Osteocyte (in vitro differentiated cells): ENCODE results near the gene BBS2. TPM values are rescaled to one million over a fixed set of nuclear protein-coding genes. Genes with fewer than 3 reads are reported as not detected.

Experiments
- DNase-seq: peaks from one replicate; pipeline ENCODE4 v3.0.0; 2021; ENCODE audit warnings: mixed read lengths; ENCODE audit not compliant: unreplicated experiment; ENCODE audit errors: extremely low spot score
- H3K27ac Mint-ChIP-seq: one replicate; pipeline ENCODE4 v1.8.0; 2021; ENCODE audit warnings: mild to moderate bottlenecking, mixed read lengths; ENCODE audit not compliant: unreplicated experiment
- H3K27me3 Mint-ChIP-seq: one replicate; pipeline ENCODE4 v1.8.0; 2021; ENCODE audit warnings: mixed read lengths; ENCODE audit not compliant: unreplicated experiment
- H3K36me3 Mint-ChIP-seq: one replicate; pipeline ENCODE4 v1.8.0; 2021; ENCODE audit warnings: mixed read lengths; ENCODE audit not compliant: unreplicated experiment
- H3K4me1 Mint-ChIP-seq: one replicate; pipeline ENCODE4 v1.8.0; 2021; ENCODE audit warnings: mixed read lengths; ENCODE audit not compliant: unreplicated experiment
- H3K4me3 Mint-ChIP-seq: one replicate; pipeline ENCODE4 v1.8.0; 2021; ENCODE audit warnings: mild to moderate bottlenecking, moderate library complexity, mixed read lengths; ENCODE audit not compliant: unreplicated experiment
- H3K9me3 Mint-ChIP-seq: one replicate; pipeline ENCODE4 v1.8.0; 2021; ENCODE audit warnings: mixed read lengths; ENCODE audit not compliant: unreplicated experiment
- total RNA-seq: library from RNA; stranded (reverse); gene quantifications from 2 replicates; pipeline ENCODE4 v1.2.1, GENCODE V29; 2021
- TF ChIP-seq, protein P1 (sequence below): fragments of 200-600 bp; sonication (generic); IDR thresholded peaks from 2 replicates; pipeline ENCODE4 v1.5.0; 2021; ENCODE audit warnings: antibody characterized with exemption, mild to moderate bottlenecking, moderate library complexity

BBS2 gene
- total RNA-seq, 1 donor from 2014 or later, result 58.7 TPM

DNA sequence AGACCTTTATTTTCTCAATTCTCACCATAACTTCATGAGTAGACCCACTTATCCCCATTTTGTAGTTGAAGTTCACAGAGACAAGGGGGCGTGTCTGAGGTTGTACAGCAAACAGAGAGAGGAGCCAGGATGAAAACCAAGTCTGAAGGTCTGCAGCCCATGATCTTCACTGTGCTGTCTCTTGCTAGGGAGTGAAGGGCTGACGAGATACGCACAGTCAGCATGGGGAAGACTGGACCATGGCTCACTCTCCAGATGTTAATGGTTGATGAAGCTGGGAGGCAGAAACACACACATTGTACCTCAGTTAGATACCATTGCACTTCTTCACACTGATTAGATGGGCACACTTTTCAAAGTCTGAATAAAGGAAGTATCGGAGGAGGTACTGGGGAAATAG, 39.3 kb upstream of the BBS2 start:
- Mint-ChIP-seq H3K36me3 (no peaks in the 10 kb centered on the region), H3K9me3 (no peaks in the 10 kb centered on the region), H3K4me1 (peaks cover 5% of the 10 kb centered on the region), H3K27ac (no peak overlapping the region), H3K4me3 (no peak overlapping the region), H3K27me3 (peaks cover 12% of the 10 kb centered on the region)
- TF ChIP-seq, protein P1, sequence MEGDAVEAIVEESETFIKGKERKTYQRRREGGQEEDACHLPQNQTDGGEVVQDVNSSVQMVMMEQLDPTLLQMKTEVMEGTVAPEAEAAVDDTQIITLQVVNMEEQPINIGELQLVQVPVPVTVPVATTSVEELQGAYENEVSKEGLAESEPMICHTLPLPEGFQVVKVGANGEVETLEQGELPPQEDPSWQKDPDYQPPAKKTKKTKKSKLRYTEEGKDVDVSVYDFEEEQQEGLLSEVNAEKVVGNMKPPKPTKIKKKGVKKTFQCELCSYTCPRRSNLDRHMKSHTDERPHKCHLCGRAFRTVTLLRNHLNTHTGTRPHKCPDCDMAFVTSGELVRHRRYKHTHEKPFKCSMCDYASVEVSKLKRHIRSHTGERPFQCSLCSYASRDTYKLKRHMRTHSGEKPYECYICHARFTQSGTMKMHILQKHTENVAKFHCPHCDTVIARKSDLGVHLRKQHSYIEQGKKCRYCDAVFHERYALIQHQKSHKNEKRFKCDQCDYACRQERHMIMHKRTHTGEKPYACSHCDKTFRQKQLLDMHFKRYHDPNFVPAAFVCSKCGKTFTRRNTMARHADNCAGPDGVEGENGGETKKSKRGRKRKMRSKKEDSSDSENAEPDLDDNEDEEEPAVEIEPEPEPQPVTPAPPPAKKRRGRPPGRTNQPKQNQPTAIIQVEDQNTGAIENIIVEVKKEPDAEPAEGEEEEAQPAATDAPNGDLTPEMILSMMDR, result no peak
- no peak for DNase-seq

DNA sequence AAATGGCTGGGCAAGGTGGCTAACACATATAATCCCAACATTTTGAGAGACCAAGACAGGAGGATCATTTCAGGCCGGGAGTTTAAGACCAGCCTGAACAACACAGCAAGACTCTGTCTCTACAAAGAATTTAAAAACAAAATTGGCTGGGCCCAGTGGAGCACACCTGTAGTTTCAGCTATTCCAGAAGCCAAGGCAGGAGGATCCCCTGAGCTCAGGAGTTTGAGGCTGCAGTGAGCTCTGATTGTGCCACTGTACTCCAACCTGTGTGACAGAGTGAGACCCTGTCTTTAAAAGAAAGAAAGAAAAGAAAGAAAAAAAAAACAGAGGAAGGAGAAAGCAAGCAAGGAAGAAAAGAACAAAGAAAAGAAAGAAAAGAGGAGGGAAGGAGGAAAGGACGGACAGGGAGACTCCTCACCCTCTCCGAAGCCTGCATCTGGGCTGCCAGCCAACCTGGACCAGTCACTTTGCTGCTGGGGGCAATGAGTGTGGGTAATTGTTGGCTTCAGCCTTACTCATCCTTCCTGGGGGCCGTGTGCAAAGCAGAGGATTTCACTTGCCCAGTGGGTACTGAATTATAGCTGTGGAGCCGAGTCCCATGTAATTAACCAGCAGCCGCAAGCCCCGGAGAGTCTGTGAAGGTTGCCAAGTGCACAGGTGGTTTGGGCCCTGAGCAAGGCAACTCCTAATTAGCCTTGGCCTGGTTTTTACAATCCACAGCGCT, 38.4 kb upstream of the BBS2 start:
- Mint-ChIP-seq H3K36me3 (no peaks in the 10 kb centered on the region), H3K27me3 (peaks cover 14% of the 10 kb centered on the region), H3K4me1 (peaks cover 5% of the 10 kb centered on the region), H3K27ac (no peak overlapping the region), H3K4me3 (no peak overlapping the region), H3K9me3 (no peaks in the 10 kb centered on the region)
- TF ChIP-seq, protein P1, result no peak
- DNase-seq, result no peak

DNA sequence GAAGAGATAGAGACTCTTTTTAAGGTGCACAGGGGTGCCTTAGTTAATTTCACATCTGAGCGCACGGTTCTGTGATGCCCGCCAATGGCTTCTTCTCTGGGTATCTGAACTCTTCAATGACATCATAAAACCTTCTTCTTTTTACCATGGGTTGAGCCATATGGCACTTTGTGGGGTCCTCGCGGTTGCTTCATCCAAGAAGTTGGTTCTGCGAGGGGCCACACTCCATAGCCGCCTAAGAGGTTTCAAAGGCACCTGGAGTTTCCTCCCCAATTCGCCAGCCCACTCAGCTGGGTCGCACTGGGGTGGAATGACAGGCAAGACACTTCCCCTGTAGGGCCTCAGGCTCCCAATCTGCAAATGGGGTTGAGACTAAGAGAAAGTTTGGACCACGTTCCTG, 34.6 kb upstream of the BBS2 start:
- H3K36me3 Mint-ChIP-seq, result no peaks in the 10 kb centered on the region
- TF ChIP-seq, protein P1, result no peak
- no peak overlapping the region for H3K4me3 Mint-ChIP-seq
- no peaks in the 10 kb centered on the region for H3K9me3 Mint-ChIP-seq
- H3K4me1 Mint-ChIP-seq, result peaks cover 5% of the 10 kb centered on the region
- no peak for DNase-seq
- peaks cover 10% of the 10 kb centered on the region for H3K27me3 Mint-ChIP-seq
- H3K27ac Mint-ChIP-seq, result no peak overlapping the region

DNA sequence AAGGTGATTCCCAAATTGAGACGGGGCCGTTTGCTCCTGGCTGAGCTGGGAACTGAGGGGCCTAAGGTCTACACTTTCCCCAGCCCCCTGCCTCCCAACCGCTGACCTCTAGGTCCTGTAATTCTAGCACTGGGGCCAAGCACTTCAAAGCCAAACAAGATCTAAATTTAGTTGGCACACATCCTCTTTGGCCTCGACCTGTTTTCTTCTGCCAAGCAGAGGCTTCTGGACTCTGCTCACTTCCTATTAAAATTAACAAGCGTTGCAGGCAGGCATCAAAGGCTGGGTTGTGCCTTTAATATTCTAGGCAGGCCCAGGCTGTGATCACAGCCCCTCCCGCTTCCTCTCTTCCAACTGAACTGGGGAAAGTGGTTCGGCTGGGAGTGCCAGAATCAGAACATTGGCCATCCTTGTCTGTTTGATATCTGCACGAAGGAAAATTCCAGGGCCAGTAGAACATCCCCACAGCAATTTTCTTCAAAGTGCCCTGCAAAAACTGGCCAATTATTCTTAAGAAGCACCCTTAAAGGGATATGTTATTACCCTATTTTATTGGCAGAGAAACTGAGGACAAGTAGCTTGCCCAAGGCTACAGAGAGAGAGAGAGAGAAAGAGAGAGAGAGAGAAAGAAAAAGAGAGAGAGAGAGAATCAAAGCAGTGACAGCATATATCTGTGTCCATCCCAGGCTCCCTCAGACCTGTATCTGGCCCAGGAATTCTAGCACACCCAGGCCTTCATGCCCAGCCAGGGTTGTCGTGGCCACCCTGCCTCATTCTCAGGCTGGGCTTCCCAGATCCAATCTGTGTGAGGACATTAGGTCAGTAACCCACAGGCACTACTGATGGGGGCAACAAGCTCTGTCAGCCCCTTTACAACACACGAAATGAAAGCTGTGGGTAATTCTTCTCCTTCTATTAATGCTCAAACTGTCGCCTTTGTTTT, 32.2 kb upstream of the BBS2 start:
- Mint-ChIP-seq H3K9me3 (no peaks in the 10 kb centered on the region), H3K27me3 (peaks cover 10% of the 10 kb centered on the region), H3K4me3 (no peak overlapping the region), H3K36me3 (no peaks in the 10 kb centered on the region), H3K27ac (no peak overlapping the region), H3K4me1 (peaks cover 5% of the 10 kb centered on the region)
- no peak for DNase-seq
- TF ChIP-seq, protein P1, result no peak
